ENCODE results near the gene SLC6A20.

DNA sequence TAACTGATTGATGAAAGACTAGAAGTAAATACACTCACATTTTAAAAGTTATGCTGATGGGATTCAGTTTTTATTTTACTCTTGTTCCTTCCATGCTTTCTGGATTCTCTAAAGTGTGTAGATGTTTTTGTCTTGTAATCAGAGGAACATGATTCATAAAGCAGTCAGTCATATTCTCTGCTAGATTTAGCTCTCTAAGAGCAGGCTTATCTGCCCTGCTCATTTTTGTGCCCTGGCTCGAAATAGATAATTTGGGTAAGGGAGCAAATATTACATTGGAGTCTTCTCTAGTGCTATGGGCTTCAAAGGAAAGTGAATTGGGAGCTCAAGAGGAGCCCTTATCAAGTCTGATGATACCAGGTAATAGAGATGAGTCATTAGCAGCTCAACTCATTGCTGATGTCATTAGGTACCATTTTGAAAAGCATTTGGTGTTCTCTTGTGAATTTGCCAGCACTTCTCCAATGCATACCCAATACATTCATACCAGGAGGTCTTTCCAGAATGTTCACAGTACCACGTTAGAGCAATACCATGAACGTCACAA, 79.5 kb downstream of the SLC6A20 start:
- TF ChIP-seq ZNF282 (IDR thresholded peaks at IDR 0.05; ENCODE audit: partially characterized antibody) (no peak), POLR2A (IDR thresholded peaks at IDR 0.05; ENCODE audit: insufficient read depth in 1 of 2, low read depth in 2 of 2, low read length in 2 of 2) (no peak), XRCC5 (optimal IDR thresholded peaks at IDR 0.05; ENCODE audit: low read length) (no peak), SRSF1 (optimal IDR thresholded peaks at IDR 0.05; ENCODE audit: low read depth, low read length) (no peak), MAFF (IDR thresholded peaks at IDR 0.05; ENCODE audit: low read depth, low read length) (no peak)
- TF ChIP-seq, protein P1, sequence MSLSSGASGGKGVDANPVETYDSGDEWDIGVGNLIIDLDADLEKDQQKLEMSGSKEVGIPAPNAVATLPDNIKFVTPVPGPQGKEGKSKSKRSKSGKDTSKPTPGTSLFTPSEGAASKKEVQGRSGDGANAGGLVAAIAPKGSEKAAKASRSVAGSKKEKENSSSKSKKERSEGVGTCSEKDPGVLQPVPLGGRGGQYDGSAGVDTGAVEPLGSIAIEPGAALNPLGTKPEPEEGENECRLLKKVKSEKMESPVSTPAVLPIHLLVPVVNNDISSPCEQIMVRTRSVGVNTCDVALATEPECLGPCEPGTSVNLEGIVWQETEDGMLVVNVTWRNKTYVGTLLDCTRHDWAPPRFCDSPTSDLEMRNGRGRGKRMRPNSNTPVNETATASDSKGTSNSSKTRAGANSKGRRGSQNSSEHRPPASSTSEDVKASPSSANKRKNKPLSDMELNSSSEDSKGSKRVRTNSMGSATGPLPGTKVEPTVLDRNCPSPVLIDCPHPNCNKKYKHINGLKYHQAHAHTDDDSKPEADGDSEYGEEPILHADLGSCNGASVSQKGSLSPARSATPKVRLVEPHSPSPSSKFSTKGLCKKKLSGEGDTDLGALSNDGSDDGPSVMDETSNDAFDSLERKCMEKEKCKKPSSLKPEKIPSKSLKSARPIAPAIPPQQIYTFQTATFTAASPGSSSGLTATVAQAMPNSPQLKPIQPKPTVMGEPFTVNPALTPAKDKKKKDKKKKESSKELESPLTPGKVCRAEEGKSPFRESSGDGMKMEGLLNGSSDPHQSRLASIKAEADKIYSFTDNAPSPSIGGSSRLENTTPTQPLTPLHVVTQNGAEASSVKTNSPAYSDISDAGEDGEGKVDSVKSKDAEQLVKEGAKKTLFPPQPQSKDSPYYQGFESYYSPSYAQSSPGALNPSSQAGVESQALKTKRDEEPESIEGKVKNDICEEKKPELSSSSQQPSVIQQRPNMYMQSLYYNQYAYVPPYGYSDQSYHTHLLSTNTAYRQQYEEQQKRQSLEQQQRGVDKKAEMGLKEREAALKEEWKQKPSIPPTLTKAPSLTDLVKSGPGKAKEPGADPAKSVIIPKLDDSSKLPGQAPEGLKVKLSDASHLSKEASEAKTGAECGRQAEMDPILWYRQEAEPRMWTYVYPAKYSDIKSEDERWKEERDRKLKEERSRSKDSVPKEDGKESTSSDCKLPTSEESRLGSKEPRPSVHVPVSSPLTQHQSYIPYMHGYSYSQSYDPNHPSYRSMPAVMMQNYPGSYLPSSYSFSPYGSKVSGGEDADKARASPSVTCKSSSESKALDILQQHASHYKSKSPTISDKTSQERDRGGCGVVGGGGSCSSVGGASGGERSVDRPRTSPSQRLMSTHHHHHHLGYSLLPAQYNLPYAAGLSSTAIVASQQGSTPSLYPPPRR (CRISPR knock-in tag; IDR thresholded peaks at IDR 0.05; ENCODE audit: borderline replicate concordance) = no peak
- TF ChIP-seq, protein P2, sequence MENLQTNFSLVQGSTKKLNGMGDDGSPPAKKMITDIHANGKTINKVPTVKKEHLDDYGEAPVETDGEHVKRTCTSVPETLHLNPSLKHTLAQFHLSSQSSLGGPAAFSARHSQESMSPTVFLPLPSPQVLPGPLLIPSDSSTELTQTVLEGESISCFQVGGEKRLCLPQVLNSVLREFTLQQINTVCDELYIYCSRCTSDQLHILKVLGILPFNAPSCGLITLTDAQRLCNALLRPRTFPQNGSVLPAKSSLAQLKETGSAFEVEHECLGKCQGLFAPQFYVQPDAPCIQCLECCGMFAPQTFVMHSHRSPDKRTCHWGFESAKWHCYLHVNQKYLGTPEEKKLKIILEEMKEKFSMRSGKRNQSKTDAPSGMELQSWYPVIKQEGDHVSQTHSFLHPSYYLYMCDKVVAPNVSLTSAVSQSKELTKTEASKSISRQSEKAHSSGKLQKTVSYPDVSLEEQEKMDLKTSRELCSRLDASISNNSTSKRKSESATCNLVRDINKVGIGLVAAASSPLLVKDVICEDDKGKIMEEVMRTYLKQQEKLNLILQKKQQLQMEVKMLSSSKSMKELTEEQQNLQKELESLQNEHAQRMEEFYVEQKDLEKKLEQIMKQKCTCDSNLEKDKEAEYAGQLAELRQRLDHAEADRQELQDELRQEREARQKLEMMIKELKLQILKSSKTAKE (CRISPR knock-in tag; IDR thresholded peaks at IDR 0.05; ENCODE audit: borderline replicate concordance) = no peak
